Testis (tissue), 2 donors: ENCODE measurements around the gene OASL.

Experiments used
- POLR2A ChIP-seq: fragments of 450-650 bp; IDR thresholded peaks from one replicate; pipeline ENCODE4 v1.6.1; 2017; ENCODE audit warnings: antibody characterized with exemption, mild to moderate bottlenecking, moderate library complexity
- TF ChIP-seq, protein P1 (sequence below), 3 experiments: fragments of 450-650 bp in 2 of 3; fragments of 200-600 bp in 1 of 3; sonication (generic) in 1 of 3; IDR thresholded peaks; one replicate each; pipeline ENCODE4 v1.5.1; 2016 to 2019; ENCODE audit warnings: antibody characterized with exemption in 3 of 3, mild to moderate bottlenecking in 2 of 3, moderate library complexity in 1 of 3

DNA sequence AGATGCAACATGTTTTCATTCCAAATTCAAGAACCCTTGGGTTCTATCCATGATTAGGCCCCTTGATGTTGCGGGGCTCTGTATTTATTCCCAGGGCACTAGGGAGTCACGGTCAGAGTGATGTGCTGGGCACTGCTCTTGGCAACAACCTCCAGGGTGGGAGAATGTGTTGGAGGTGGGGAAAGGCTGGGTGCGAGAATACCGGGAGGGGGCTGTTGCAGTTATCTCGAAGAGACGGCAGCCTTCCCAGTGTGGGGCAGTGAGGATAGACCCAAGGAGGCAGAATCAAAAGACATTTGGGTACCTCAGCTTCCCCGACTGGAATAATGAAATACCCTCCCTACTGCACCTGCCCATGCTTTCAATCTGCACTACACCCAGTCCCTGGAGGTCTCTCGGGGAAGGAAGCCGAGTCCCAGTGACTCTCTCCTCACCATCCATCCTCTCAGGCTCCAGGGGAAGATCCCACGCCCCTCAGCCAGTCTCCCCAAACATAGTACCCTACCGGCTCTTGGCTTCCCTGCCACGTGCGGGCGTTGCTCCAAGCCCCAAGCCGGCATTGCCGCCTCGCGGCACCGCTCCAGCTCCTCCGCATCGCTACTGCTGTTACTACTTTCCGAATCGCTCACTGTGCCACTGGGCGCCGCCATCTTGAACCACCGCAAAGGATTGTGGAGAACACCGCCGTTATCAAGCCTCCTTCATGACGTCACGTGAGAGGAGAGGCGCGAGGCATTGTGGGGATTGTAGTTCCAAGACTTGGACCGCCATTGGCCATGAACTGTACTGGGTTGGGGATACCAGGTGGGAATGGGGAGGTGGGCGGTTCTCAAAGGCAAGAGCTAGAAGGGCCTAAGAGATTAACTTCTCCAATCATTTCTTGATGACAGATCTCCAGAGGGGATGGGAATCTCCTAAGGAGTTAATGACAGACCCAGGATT, 22.9 kb downstream of the OASL start, which contains the start of gene C12orf43:
- TF ChIP-seq, protein P1, sequence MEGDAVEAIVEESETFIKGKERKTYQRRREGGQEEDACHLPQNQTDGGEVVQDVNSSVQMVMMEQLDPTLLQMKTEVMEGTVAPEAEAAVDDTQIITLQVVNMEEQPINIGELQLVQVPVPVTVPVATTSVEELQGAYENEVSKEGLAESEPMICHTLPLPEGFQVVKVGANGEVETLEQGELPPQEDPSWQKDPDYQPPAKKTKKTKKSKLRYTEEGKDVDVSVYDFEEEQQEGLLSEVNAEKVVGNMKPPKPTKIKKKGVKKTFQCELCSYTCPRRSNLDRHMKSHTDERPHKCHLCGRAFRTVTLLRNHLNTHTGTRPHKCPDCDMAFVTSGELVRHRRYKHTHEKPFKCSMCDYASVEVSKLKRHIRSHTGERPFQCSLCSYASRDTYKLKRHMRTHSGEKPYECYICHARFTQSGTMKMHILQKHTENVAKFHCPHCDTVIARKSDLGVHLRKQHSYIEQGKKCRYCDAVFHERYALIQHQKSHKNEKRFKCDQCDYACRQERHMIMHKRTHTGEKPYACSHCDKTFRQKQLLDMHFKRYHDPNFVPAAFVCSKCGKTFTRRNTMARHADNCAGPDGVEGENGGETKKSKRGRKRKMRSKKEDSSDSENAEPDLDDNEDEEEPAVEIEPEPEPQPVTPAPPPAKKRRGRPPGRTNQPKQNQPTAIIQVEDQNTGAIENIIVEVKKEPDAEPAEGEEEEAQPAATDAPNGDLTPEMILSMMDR (IDR thresholded peaks at IDR 0.05), result peak in 1 of 3 experiments; percentile 1
- no peak for TF ChIP-seq POLR2A
